HS-27A (cell line): ENCODE data around the gene DSG2.
"Not testable (repeated sequence)": the region's sequence is repeated elsewhere in the genome, so short reads cannot be mapped to it uniquely, and the experiment has no call there.

Experiments
- DNase-seq: peaks from one replicate; pipeline ENCODE4 v3.0.0-alpha.2; 2012; ENCODE audit warnings: low read depth, missing footprints

DSG2 gene

DNA sequence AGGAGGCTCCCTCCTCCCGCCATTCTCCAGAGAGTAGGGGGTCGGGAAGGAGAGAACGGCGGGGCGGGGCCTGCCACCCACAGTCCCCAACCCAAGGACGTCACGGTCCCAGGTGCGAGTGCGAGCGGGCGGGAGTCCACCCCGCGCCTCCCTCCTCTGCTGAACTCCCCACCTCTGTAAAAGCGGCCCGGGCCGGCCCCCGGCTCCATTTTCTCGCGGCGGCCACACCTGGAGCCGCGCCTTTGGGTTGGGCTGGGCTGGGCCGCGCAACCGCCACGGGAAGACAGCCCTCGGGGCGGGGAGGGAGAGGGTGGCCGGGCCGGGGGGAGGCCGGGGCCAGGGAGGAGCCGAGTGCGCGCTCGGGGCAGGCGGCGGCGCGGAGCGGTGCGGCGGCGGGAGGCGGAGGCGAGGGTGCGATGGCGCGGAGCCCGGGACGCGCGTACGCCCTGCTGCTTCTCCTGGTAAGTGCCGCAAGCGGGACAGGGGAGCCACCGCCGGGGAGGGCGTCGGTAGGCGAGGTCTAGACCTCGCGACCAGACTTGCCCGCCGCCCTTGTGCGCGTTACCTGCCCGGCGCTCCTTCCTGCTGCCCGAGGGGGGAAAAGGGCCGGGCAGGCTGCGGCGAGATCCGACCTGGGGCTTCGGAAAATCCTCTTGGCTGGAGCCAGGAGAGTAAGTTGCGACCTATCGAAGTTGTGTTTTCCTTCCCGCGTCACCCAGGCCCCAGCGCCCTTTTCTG, at the start of gene DSG2:
Gene DSG2 (plus strand): TSS at position 342 of the 738 bp plus-strand sequence. CDS start 75 bp downstream, at position 417.
- DNase-seq: no peak

- no peak for DNase-seq
These were observed 47.6 kb upstream of the DSG2 start for GRCh38 chr18:31450409-31450808.

DNA sequence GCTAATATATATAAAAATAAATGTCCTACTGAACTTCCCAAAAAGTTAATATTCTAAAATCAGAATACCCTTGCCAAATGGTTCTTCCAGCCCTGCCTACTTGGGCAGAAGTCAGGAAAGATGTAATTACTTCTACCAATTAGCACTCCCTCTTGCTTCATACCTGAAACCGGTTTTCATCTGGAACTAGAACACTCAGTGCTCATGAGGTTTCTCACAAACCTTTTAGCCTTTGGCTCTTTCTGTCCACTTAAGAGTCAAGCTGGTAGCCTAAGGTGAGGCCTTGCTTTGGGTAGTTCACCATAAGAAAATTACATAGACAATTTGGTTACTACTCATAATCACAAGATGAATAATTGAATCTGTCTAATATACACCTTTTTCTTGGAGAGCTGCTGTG, 46.4 kb upstream of the DSG2 start:
- no peak for DNase-seq

DNA sequence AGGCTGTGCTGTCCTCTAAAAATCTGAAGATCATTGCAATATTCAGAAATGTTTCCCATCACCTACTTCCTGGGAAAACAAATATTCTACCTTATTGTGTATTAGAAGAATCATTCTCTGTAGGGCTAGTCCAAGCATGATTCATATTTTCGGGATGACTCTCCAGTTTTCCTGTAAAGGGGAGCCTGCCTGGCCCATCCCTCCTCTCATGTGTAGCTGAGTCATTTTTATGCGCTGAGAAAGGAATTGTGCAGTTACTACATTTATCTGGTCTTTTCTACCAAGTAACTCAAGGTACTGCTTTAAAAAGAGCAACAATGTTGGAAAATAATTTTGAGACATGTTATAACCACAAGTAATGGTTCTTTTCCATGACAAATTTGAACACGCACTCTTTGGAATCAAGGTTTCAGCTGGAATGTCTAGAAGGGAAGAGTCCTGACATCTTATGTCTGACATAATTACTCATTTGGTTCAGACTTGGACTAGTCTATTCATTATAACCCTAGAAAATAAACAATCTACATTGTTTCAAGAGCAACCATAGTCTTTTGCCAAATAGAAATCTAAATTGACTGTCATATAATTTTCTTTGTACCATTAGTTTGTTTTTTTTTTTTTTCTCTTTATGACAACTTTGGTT, 43.8 kb upstream of the DSG2 start:
- DNase-seq: no peak

DNA sequence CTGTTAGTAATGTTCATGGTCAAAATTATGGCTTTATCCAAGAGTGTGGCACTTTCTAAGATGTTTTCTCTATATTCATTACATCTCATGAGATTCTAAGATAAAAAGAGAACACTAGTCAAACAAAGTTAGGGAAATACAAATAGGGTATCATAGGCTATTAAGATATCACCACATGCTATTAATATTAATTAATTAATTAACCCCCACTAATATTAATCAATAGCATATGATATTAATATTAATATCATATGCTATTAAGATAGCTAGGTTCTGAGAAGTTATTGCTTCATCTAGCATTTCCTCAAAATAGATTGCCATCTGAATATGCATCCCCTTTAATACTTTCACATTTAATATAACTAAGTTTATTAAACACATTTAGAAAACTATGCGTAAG, 28.3 kb upstream of the DSG2 start:
- no peak for DNase-seq

DNA sequence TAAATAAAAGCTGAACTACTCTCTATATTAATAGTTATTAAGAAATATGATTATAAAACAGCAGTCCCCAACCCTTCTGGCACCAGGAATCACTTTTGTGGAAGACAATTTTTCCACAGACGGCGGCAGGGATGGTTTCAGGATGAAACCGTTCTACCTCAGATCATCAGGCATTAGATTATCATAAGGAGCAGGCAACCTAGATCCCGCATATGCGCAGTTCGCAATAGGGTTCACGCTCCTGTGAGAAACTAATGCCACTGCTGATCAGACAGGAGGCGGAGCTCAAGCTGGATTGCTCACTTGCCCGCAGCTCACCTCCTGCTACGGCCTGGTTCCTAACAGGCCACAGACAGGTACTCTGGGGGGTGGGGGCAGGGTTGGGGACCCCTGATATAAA, 19.3 kb upstream of the DSG2 start:
- DNase-seq: no peak

DNA sequence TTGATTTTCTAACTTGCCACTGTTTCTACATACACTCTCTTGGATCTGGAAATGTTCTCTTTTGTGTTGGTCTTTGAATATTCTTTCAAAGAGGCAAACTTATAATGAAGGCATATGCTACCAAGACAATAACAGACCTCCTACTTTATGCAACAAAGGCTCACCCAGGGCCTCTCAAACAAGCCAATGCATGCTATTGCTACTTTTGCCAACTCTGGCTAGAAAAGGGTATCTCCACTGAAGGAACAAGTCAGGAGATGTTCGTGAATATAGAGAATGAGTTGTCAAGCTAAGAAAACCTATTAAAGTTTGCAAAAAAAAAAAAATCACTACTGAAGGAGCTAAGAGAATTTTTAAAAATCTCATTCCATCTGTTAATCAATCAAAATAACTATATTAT, 15.9 kb upstream of the DSG2 start:
- DNase-seq: no peak

DNA sequence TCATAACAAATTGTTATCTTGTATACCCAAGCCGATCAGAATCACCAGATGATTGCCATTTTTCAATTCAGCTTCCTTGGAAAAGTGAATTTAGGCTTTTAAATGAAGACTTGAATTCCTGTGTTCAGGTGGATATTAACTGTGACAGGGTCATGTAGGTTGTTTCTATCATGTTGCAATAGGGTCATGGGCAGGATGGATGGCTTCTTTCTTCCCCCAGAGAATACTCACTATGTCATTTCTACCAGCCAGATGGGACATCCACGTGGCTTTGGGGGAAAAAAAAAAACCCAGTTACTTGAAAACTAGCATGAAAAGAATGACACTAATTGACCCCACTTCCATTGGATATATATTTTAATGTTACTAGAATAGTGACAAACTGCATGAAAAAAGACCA, 14.6 kb upstream of the DSG2 start:
- DNase-seq: no peak

- no peak for DNase-seq
These were observed 13.5 kb upstream of the DSG2 start for GRCh38 chr18:31484461-31484860.

GRCh38 chr18:31486165-31486564, 11.8 kb upstream of the DSG2 start:
- DNase-seq: no peak

DNA sequence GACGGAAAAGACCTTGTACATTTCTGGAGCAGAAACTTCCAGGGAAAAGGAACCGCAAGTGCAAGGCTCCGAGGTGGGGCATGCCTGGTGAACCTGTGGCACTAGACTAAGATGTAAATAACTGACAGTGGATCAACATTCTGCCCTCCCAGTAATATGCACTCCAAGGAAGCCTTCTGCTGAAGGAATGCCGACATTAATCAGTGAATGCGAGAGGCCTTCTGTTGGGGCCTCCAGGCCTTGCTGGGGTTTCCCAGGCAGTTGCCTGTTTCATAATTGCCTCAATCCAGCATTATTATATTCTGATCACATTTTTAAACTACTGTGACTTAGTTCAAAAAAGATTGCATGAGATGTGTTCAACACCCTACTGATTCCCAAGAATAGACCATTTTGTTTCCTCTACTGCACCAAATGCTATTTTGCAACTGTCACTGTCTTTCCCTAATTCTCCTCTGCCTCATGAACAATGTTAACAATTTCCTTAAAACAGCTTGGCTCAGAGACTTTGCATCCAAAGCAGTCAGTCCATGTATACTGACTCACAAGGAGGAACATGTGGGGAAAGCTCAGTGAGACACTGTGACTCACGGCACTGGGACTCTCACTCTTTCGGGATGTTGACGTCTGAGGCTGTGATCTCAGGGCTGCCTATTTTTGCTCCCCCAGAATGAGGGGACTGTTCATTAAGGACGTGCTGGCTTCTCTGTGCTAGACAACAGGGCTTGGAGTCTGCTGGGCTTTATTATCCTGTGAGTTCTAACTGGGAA, 10.5 kb upstream of the DSG2 start:
- no peak for DNase-seq

DNA sequence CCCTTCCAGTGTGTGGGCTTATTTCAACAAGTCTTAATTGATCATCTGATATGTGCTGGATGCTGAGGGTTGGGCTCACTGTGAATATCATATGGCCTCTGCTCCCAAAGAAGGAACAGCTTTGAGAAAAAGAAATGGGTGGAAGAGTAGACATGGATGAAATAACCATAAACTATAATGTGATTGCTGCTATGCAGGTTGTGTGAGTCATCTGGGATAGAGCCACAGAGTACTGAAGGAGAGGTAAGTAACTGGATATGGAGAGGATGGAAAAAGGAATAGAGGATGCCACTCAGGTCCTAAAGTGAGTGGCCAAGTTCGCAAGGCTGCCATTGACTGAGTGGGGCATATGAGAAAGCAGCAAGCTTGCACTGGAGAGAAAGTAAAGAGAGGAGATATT, 8.7 kb upstream of the DSG2 start:
- no peak for DNase-seq

DNA sequence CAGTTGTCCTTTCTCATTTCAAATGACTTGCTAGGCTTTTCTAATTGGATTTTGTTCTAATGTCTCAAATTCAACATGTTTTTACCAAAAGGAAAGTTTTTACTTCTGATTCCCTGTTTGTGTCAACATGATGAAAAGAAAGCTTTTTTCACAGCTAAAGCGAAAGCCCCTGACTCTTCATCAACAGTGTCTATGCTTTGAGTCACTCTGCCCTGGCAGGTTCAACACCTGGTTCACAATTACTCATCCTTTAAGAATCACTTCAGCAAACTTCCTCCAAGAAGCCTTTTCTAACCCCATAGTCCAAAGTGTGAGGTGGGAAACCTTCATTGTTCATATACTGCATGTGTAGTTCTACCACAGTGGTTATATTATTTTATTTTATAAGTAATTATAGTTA, 7.6 kb upstream of the DSG2 start:
- DNase-seq: no peak

GRCh38 chr18:31490833-31491232, 7.1 kb upstream of the DSG2 start:
- DNase-seq: no peak

GRCh38 chr18:31491586-31491985, 6.4 kb upstream of the DSG2 start:
- no peak for DNase-seq

GRCh38 chr18:31492671-31493070, 5.3 kb upstream of the DSG2 start:
- no peak for DNase-seq

DNA sequence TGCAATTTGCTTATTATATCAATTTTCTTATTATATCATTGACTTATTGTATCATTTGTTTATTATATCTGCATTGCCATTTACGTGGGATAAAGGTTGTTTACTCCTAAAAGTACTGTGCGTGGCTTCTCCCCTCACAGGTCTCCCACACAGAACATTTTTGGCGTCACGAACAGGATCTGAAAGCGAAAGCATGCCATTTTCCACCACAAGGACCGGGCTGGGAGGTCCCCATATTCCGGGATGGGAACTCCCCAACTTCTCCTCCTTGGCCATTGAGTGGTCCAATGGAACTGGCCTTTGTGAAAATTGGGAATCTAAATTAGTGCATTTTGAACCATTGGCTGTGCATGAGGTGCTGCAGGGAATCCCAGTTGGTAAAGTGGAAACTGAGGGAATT, 4.8 kb upstream of the DSG2 start:
- DNase-seq: no peak

- DNase-seq: no peak
These were observed 4.0 kb upstream of the DSG2 start for GRCh38 chr18:31493941-31494340.

- DNase-seq: not testable (repeated sequence)
These were observed 3.2 kb upstream of the DSG2 start for GRCh38 chr18:31494705-31495244.

DNA sequence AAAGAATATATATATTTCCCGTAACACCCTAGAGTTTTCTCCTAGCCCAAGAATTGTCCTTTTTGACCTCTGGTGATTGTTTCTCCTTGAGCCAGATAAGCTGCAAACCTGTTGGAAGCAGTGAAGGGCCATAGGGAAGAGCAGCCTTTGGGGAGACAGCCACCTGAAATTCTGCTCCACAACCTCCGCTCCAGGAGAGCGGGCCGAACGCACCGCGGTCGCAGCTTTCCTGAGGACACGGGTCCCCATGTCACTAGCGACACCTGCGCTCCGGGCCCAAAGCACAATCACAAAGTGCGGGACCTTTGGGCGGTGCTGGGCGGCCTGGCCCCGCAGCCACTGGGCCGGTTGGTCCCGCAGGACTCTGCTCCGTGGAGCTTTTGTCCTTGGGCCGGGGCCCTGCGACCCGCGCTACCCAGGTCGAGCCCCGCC, 557 bp upstream of the DSG2 start:
- no peak for DNase-seq

GRCh38 chr18:31498574-31499524, 872 bp downstream of the DSG2 start:
- DNase-seq: no peak
